Kidney (tissue), 14 donors: ENCODE results near the gene PARP11. TPM values are rescaled to one million over a fixed set of nuclear protein-coding genes. Genes with fewer than 3 reads are reported as not detected.

Source experiments
- DNase-seq, 5 donors: peaks; one replicate each; pipeline ENCODE4 v3.0.0-alpha.2; 2013 to 2020
- FAIRE-seq: peaks from 2 replicates; lab custom pipeline; 2012; peaks lifted over from hg19 to GRCh38; lab: Jason Lieb, UNC
- H3K27ac ChIP-seq, 2 donors: one replicate each; pipeline ENCODE4 v1.7.0; 2013; ENCODE audit warnings: low read depth in 2 of 2, low read length in 2 of 2, inconsistent platforms in 1 of 2
- H3K27me3 ChIP-seq: one replicate; pipeline ENCODE4 v1.7.1; 2013; ENCODE audit warnings: low read length, inconsistent platforms; ENCODE audit not compliant: control insufficient read depth, insufficient read depth
- H3K36me3 ChIP-seq, 3 donors: one replicate each; pipeline versions ENCODE4 v1.7.0 to v1.7.1; 2013; ENCODE audit warnings: low read length in 3 of 3, control low read depth in 1 of 3, inconsistent platforms in 1 of 3; ENCODE audit not compliant: insufficient read depth in 3 of 3, control insufficient read depth in 2 of 3
- H3K4me1 ChIP-seq, 3 donors: one replicate each; pipeline versions ENCODE4 v1.7.0 to v1.7.1; 2013; ENCODE audit warnings: low read length in 3 of 3, inconsistent platforms in 1 of 3, low read depth in 1 of 3; ENCODE audit not compliant: control insufficient read depth in 2 of 3, insufficient read depth in 2 of 3
- H3K4me3 ChIP-seq, 3 donors: one replicate each; pipeline versions ENCODE4 v1.7.0 to v1.8.1; 2013; ENCODE audit warnings: low read length in 3 of 3, control low read depth in 1 of 3, inconsistent platforms in 1 of 3
- H3K9ac ChIP-seq, 3 donors: one replicate each; pipeline versions ENCODE4 v1.7.0 to v1.7.1; 2013; ENCODE audit warnings: low read length in 3 of 3, control low read depth in 1 of 3, inconsistent platforms in 1 of 3
- H3K9me3 ChIP-seq, 3 donors: one replicate each; pipeline versions ENCODE4 v1.7.0 to v1.7.1; 2013; ENCODE audit warnings: low read length in 3 of 3, control low read depth in 1 of 3, inconsistent platforms in 1 of 3; ENCODE audit not compliant: control insufficient read depth in 2 of 3, insufficient read depth in 1 of 3
- intact Hi-C: fragments of 100-400 bp; cut with DNase I; formaldehyde crosslinking; loops from one replicate; pipeline ENCODE4 v1.11.1; 2022
- polyA plus RNA-seq: library from polyadenylated mRNA; stranded (reverse); fragments of 350-450 nt; fragmentation: Illumina TruSeq; extraction: RNeasy Lipid Tissue Mini Kit (QIAGEN cat#74804); gene quantifications from one replicate; pipeline ENCODE4 v1.2.3, GENCODE V29; 2014; ENCODE audit warnings: low read depth, low replicate concordance; ENCODE audit not compliant: insufficient read depth
- total RNA-seq: library from RNA; stranded (reverse); fragmentation: NEBNext Ultra II Directional; extraction: Animal tissue kit (Norgen Biotek cat#: 25700); gene quantifications from one replicate; pipeline ENCODE4 v1.2.1, GENCODE V29; 2021
- TF ChIP-seq, protein P1 (sequence below): IDR thresholded peaks from 3 replicates; pipeline ENCODE4 v1.5.1; 2012; ENCODE audit warnings: mild to moderate bottlenecking, moderate library complexity, borderline replicate concordance; ENCODE audit not compliant: insufficient read depth; ENCODE audit errors: extremely low read depth
- donor health status: control.
- donor health status: control.
- donor health status: control.
- donor health status: control.
- donor health status: control.
- donor health status: DM: yes; HTN: yes; CAD: no.
- donor health status: Normal renal cell carcinoma (clear cell type).

PARP11 gene
- total and polyA plus RNA-seq, 2 donors from 2014 or later, result 2.6 to 13.1 TPM

DNA sequence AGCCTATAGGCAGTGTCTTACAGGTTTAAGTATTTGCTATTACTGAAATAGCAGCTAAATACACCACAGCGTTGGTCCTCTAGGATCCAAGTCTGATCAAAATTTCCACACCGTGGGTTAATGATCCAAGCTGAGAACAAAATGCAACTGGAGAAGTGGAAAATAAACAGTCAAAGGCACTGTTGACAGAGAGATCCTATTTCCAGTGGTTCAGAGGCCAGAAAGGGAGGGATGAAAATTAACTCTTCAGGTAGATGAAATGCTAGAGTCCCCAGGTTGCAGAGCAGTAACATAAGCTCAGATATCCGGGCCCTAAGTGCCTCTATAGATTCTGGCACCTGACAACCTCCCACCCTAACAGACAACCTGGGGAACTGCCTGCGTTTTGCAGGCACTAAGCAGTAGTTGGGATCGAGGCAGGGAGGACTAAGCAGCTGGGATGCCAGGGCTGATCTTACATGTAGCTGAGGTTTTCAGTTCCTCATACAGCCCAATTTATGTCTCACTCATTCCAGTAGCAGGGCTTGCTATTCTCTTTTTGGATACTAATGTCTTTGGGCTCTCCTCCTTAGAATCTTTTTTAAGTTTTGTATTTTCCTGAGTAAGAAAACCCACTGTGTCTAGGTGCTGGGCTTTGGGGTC, 77.6 kb downstream of the PARP11 start:
- Histone ChIP-seq H3K9me3 (no peaks in the 10 kb centered on the region), H3K27me3 (no peaks in the 10 kb centered on the region), H3K9ac (no peak overlapping the region), H3K36me3 (no peaks in the 10 kb centered on the region), H3K4me1 (no peaks in the 10 kb centered on the region), H3K4me3 (no peak overlapping the region), H3K27ac (no peak overlapping the region)
- DNase-seq, result peak in 4 of 5 donors; percentile 48 to 91 (median 72)
- intact Hi-C loops, result no loop called here
- TF ChIP-seq, protein P1, sequence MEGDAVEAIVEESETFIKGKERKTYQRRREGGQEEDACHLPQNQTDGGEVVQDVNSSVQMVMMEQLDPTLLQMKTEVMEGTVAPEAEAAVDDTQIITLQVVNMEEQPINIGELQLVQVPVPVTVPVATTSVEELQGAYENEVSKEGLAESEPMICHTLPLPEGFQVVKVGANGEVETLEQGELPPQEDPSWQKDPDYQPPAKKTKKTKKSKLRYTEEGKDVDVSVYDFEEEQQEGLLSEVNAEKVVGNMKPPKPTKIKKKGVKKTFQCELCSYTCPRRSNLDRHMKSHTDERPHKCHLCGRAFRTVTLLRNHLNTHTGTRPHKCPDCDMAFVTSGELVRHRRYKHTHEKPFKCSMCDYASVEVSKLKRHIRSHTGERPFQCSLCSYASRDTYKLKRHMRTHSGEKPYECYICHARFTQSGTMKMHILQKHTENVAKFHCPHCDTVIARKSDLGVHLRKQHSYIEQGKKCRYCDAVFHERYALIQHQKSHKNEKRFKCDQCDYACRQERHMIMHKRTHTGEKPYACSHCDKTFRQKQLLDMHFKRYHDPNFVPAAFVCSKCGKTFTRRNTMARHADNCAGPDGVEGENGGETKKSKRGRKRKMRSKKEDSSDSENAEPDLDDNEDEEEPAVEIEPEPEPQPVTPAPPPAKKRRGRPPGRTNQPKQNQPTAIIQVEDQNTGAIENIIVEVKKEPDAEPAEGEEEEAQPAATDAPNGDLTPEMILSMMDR, result no peak
- no peak for FAIRE-seq

DNA sequence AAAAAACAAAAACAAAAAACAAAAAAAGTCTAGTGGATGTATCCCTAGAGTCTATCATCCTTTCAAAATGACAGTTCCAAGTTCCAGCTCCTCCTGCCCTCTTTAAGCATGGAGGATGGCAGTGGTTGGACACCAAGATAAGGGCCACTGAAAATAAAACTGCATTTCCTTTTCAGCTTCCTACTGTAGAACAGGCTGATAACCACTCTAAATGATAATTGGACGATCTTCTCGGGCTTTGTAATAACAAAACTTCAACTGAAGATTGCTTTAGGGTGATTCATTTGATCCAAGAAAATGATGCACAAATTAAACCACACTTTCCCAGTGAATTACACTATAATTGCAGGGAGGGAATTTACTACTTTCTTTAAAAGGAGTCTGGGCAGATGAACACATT, 78.1 kb downstream of the PARP11 start:
- H3K4me3 ChIP-seq, result no peak overlapping the region
- no peak for DNase-seq
- intact Hi-C loops, result no loop called here
- TF ChIP-seq, protein P1, result no peak
- H3K36me3 ChIP-seq, result no peaks in the 10 kb centered on the region
- no peaks in the 10 kb centered on the region for H3K9me3 ChIP-seq
- no peaks in the 10 kb centered on the region for H3K4me1 ChIP-seq
- H3K27me3 ChIP-seq, result no peaks in the 10 kb centered on the region
- FAIRE-seq, result no peak
- no peak overlapping the region for H3K27ac ChIP-seq
- H3K9ac ChIP-seq, result no peak overlapping the region

DNA sequence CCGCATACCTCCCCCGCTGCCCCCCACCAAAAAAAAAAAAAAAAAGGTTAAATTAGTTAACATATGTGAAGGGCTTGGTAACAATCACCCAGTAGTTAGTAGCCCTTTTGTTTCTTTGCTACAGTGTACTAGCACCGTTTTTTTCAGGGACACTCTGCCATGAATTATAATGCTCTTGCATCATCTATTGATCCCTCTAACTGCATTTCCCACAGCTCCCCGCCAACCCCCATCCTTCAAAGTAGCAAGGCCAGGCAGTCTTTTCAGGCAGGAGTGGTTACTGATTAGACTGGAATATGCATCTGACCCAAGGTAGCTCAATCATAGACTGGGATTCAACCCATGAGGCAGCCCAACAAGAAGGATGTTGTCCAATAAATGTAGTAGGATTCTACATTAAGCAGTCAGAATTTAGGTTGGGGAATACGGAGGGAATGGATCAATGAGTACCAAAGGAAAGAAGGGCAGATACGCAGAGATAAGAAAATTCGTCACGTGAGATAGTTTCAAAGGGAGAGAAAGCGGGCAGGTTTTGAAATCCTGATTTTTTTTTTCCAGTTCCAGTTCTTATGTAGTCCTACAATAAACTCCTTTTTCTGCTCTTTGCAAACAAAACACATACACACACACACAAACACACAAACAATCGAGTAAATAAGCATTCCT, 80.4 kb downstream of the PARP11 start:
- Histone ChIP-seq H3K4me3 (no peak overlapping the region), H3K27me3 (no peaks in the 10 kb centered on the region), H3K4me1 (no peaks in the 10 kb centered on the region), H3K36me3 (no peaks in the 10 kb centered on the region), H3K9me3 (no peaks in the 10 kb centered on the region), H3K27ac (no peak overlapping the region), H3K9ac (no peak overlapping the region)
- FAIRE-seq (no peak), DNase-seq (no peak)
- intact Hi-C loops, result no loop called here
- TF ChIP-seq, protein P1, result no peak
